ENCODE results near the gene ADGRA1. TPM values are rescaled to one million over a fixed set of nuclear protein-coding genes. Genes with fewer than 3 reads are reported as not detected.

The ADGRA1 gene
- total and polyA plus RNA-seq, 10 of the 15 experiments (the other 5 are each of a cell fraction or from before 2014, with no cell fraction given) = not detected

GRCh38 chr10:133056001-133056400, 31.7 kb upstream of the ADGRA1 start:
- no TSS peak for BruUV-seq (replicated peaks)
- Histone ChIP-seq H3K9me3 (replicated peaks; ENCODE audit: control insufficient read depth, insufficient read depth, low read length) (no peaks in the 10 kb centered on the region; the same call in 2 of the 3 replicates), H4K20me1 (ENCODE audit: control insufficient read depth, insufficient read depth) (no peaks in the 10 kb centered on the region), H3K9ac (ENCODE audit: control insufficient read depth, insufficient read depth, low read length) (no peak overlapping the region), H3K27me3 (replicated peaks in 1 of 2; ENCODE audit: control insufficient read depth in 2 of 2, insufficient read depth in 2 of 2, low read length in 1 of 2) (no peaks in the 10 kb centered on the region), H3K4me1 (ENCODE audit: control insufficient read depth, insufficient read depth, low read length) (no peaks in the 10 kb centered on the region), H3K36me3 (ENCODE audit: control insufficient read depth in 2 of 2, insufficient read depth in 2 of 2, low read length in 1 of 2) (no peaks in the 10 kb centered on the region), H2AFZ (ENCODE audit: control insufficient read depth, low read depth, low read length) (no peak overlapping the region), H3K79me2 (ENCODE audit: control insufficient read depth, insufficient read depth, low read length) (no peaks in the 10 kb centered on the region), H3K4me3 (no peak overlapping the region), H3K27ac (ENCODE audit: control insufficient read depth, insufficient read depth) (no peak overlapping the region), H3K4me2 (ENCODE audit: control insufficient read depth, insufficient read depth) (no peak overlapping the region)
- intact Hi-C loops (cut with micrococcal nuclease; ENCODE audit: unreplicated experiment) (no loop called here), in situ Hi-C loops (cut with MboI) (no loop called here)
- TF ChIP-seq SIX5 (IDR thresholded peaks at IDR 0.05; ENCODE audit: low read depth, low read length, severe bottlenecking) = no peak
- TF ChIP-seq PKNOX1 (IDR thresholded peaks at IDR 0.05) = no peak
- TF ChIP-seq FOXM1 (IDR thresholded peaks at IDR 0.05; ENCODE audit: low read depth, low read length) = no peak
- TF ChIP-seq LARP7 (IDR thresholded peaks at IDR 0.05) = no peak
- no peak for TF ChIP-seq TCF12 (IDR thresholded peaks at IDR 0.05; ENCODE audit: low read depth, low read length)
- TF ChIP-seq ZBED1 (IDR thresholded peaks at IDR 0.05; ENCODE audit: borderline replicate concordance) = no peak
- TF ChIP-seq IRF5 (IDR thresholded peaks at IDR 0.05; ENCODE audit: borderline replicate concordance) = no peak
- no peak for TF ChIP-seq PAX8 (IDR thresholded peaks at IDR 0.05)
- TF ChIP-seq TAF1 (IDR thresholded peaks at IDR 0.05; ENCODE audit: borderline replicate concordance, low read depth, low read length) = no peak
- TF ChIP-seq NFYB (IDR thresholded peaks at IDR 0.05; ENCODE audit: insufficient read depth, low read depth, low read length) = no peak
- no peak for TF ChIP-seq PML (IDR thresholded peaks at IDR 0.05; ENCODE audit: low read length)
- no peak for TF ChIP-seq KAT2A (conservative IDR thresholded peaks at IDR 0.05; ENCODE audit: control insufficient read depth, low read depth, low read length)
- no peak for TF ChIP-seq SUZ12 (IDR thresholded peaks at IDR 0.05; ENCODE audit: unreplicated experiment)
- TF ChIP-seq CEBPB (IDR thresholded peaks at IDR 0.05; ENCODE audit: borderline replicate concordance in 1 of 2, low read depth in 2 of 2, low read length in 2 of 2) = no peak
- no peak for TF ChIP-seq ATF2 (IDR thresholded peaks at IDR 0.05; ENCODE audit: low read length)
- ChIA-PET RAD21 (ENCODE audit: unreplicated experiment) (no interaction called here), SMC1A (ENCODE audit: uncharacterized antibody, unreplicated experiment) (no interaction called here), POLR2A (no interaction called here), CTCF (no interaction called here)
- WGBS (ENCODE audit: insufficient coverage, insufficient replicate concordance, low lambda C conversion rate, missing lambda C conversion rate) = 48% methylated on average over 13 of the region's 13 CpGs
- ATAC-seq = no peak
- FAIRE-seq = no peak
- DNase-seq (ENCODE audit: low read depth, low spot score) = no peak
